MCF 10A (cell line): ENCODE data around the gene PPID. TPM values are rescaled to one million over a fixed set of nuclear protein-coding genes. Genes with fewer than 3 reads are reported as not detected.
"Not testable (repeated sequence)": the region's sequence is repeated elsewhere in the genome, so short reads cannot be mapped to it uniquely, and the experiment has no call there.

Source experiments
- BruUV-seq: library from RNA; stranded (reverse); fragments of 400-500 nt; replicated peaks from 2 replicates; lab custom pipeline; 2021; lab: Mats Ljungman, UMichigan
- CTCF ChIA-PET: fragments of 300-600 bp; sonication (Branson Sonifier 250); formaldehyde crosslinking; extraction: SDS; loops from one replicate; lab custom pipeline; 2021; ENCODE audit warnings: antibody characterized with exemption, inconsistent platforms; lab: Yijun Ruan, JAX
- POLR2A ChIA-PET: fragments of 300-600, 350-650 bp; sonication (Branson Sonifier 250); formaldehyde crosslinking; extraction: SDS; loops from one replicate; lab custom pipeline; 2020; ENCODE audit warnings: antibody characterized with exemption, inconsistent platforms; lab: Yijun Ruan, JAX
- DNase-seq: peaks from one replicate; pipeline ENCODE4 v3.0.0-alpha.2; 2018; ENCODE audit not compliant: unreplicated experiment
- H3K27ac Mint-ChIP-seq: one replicate; pipeline ENCODE4 v1.8.0; 2022; ENCODE audit warnings: mild to moderate bottlenecking, low read depth, mixed read lengths; ENCODE audit not compliant: unreplicated experiment
- H3K27me3 Mint-ChIP-seq: one replicate; pipeline ENCODE4 v1.8.0; 2022; ENCODE audit warnings: mixed read lengths; ENCODE audit not compliant: insufficient read depth, unreplicated experiment
- H3K36me3 Mint-ChIP-seq: one replicate; pipeline ENCODE4 v1.8.0; 2022; ENCODE audit warnings: mild to moderate bottlenecking, moderate library complexity, mixed read lengths; ENCODE audit not compliant: insufficient read depth, unreplicated experiment
- H3K4me1 Mint-ChIP-seq: one replicate; pipeline ENCODE4 v1.8.0; 2022; ENCODE audit warnings: mixed read lengths; ENCODE audit not compliant: insufficient read depth, unreplicated experiment
- H3K4me3 Mint-ChIP-seq: one replicate; pipeline ENCODE4 v1.8.0; 2022; ENCODE audit warnings: mild to moderate bottlenecking, moderate library complexity, mixed read lengths; ENCODE audit not compliant: unreplicated experiment
- H3K9me3 Mint-ChIP-seq: one replicate; pipeline ENCODE4 v1.8.0; 2022; ENCODE audit warnings: mixed read lengths; ENCODE audit not compliant: unreplicated experiment
- CTCF ChIP-seq: fragments of 200-600 bp; IDR thresholded peaks from one replicate; pipeline ENCODE4 v1.8.0; 2022; ENCODE audit warnings: antibody characterized with exemption, mild to moderate bottlenecking; ENCODE audit not compliant: unreplicated experiment
- intact Hi-C: fragments of 100-400 bp; cut with micrococcal nuclease; formaldehyde crosslinking; loops from 2 replicates; pipeline ENCODE4 v1.14.1; 2022
- total RNA-seq: library from RNA; stranded (reverse); gene quantifications from 2 replicates; pipeline ENCODE4 v1.2.3, GENCODE V29; 2022

The PPID gene
- total RNA-seq, 1 experiment from 2014 or later: 29.2 TPM

GRCh38 chr4:158758703-158759102, 35.5 kb upstream of the PPID start:
- Mint-ChIP-seq H3K4me1 (no peaks in the 10 kb centered on the region), H3K36me3 (no peaks in the 10 kb centered on the region), H3K27ac (no peak overlapping the region), H3K4me3 (no peak overlapping the region), H3K27me3 (no peaks in the 10 kb centered on the region), H3K9me3 (no peaks in the 10 kb centered on the region)
- no TSS peak for BruUV-seq
- ChIA-PET CTCF (interaction anchor here (0.6 to 0.7 kb wide), 2 partner anchors 75 to 432 kb away, joined by 3 to 7 read pairs; no protein-coding TSS in a partner anchor), POLR2A (no interaction called here)
- intact Hi-C loops: no loop called here
- DNase-seq: no peak
- TF ChIP-seq CTCF: no peak

DNA sequence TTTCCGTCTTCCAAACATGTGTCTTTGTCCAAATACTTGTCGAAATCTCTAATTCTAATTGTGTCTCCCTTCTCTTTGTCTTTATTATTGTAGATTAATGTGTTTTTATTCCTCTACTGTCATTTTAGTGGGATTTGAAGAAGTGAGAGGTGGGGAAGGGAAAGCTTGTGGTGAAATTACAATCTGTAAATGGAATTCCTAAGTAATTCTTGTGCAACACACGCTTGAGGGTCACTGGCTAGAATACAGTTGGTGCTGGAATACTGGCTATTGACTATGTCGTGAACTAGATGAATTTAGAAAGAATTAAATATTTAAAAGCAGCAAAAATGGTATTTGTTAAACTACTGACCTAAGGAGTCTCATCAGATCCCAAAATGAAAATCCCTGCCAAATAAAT, 34.9 kb upstream of the PPID start:
- no peak for TF ChIP-seq CTCF
- CTCF ChIA-PET: no interaction called here
- Mint-ChIP-seq H3K9me3 (no peaks in the 10 kb centered on the region), H3K36me3 (no peaks in the 10 kb centered on the region), H3K27ac (no peak overlapping the region), H3K4me1 (no peaks in the 10 kb centered on the region), H3K4me3 (no peak overlapping the region), H3K27me3 (no peaks in the 10 kb centered on the region)
- intact Hi-C loops: no loop called here
- POLR2A ChIA-PET: no interaction called here
- DNase-seq: no peak
- no TSS peak for BruUV-seq

DNA sequence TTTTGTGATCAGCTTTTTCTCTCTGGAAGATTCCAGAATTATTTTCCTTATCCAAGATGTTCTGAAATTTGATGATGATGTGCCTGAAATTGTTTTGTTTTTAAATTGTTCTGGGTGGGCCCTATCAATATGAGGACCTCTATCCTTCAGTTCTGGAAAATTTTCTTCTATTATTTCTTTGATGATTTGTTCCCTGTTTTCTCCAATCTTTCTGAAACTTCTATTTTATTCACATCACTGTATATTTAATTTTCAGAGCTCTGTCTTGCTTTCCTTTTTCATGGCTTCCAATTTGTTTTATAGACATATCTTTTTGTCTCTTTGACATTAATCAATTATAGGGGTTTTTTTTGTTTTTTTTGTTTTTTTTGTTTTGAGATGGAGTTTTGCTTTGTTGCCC, 33.4 kb upstream of the PPID start:
- DNase-seq: no peak
- intact Hi-C loops: no loop called here
- Mint-ChIP-seq H3K36me3 (no peaks in the 10 kb centered on the region), H3K4me1 (no peaks in the 10 kb centered on the region), H3K9me3 (no peaks in the 10 kb centered on the region), H3K27ac (no peak overlapping the region), H3K4me3 (no peak overlapping the region), H3K27me3 (no peaks in the 10 kb centered on the region)
- no peak for TF ChIP-seq CTCF
- BruUV-seq: no TSS peak
- ChIA-PET POLR2A (no interaction called here), CTCF (interaction anchor here (1.2 kb wide), 1 partner anchor 94 kb away, joined by 5 read pairs; no protein-coding TSS in a partner anchor)

- H3K27ac Mint-ChIP-seq, H3K4me1 Mint-ChIP-seq, H3K9me3 Mint-ChIP-seq, H3K36me3 Mint-ChIP-seq, H3K4me3 Mint-ChIP-seq, POLR2A ChIA-PET, H3K27me3 Mint-ChIP-seq, intact Hi-C loops, DNase-seq, BruUV-seq: not testable (repeated sequence)
- CTCF ChIA-PET: interaction anchor here (0.6 to 1.2 kb wide), 2 partner anchors 95 to 805 kb away, joined by 3 to 5 read pairs; no protein-coding TSS in a partner anchor
These were observed 32.6 kb upstream of the PPID start for GRCh38 chr4:158755819-158756218.
